WTC11 (cell line): ENCODE measurements around the gene MACROD2. TPM values are rescaled to one million over a fixed set of nuclear protein-coding genes. Genes with fewer than 3 reads are reported as not detected.

Source experiments
- ATAC-seq: fragments of 200-7000 bp; cut with Tn5 transposase; 2 replicates; pipeline ENCODE4 v1.10.0; 2021; ENCODE audit warnings: mild to moderate bottlenecking, moderate library complexity
- CTCF ChIA-PET: fragments of 300-600 bp; sonication (Branson Sonifier 250); formaldehyde crosslinking; loops from one replicate; lab custom pipeline; 2021; ENCODE audit warnings: antibody characterized with exemption; lab: Charles Lee
- POLR2A ChIA-PET: fragments of 350-600 bp; sonication (Branson Sonifier 250); formaldehyde crosslinking; loops from one replicate; lab custom pipeline; 2021; ENCODE audit warnings: antibody characterized with exemption; lab: Charles Lee
- DNase-seq: peaks from one replicate; pipeline ENCODE4 v3.0.0; 2021; ENCODE audit warnings: low spot score
- H3K27ac Mint-ChIP-seq: 2 replicates; pipeline ENCODE4 v1.8.0; 2021; ENCODE audit warnings: mixed read lengths
- H3K27me3 Mint-ChIP-seq: 2 replicates; pipeline ENCODE4 v1.8.0; 2021; ENCODE audit warnings: low read depth, mild to moderate bottlenecking, moderate library complexity, mixed read lengths
- H3K36me3 Mint-ChIP-seq: 2 replicates; pipeline ENCODE4 v1.8.0; 2021; ENCODE audit warnings: mixed read lengths
- H3K4me1 Mint-ChIP-seq: 2 replicates; pipeline ENCODE4 v1.8.0; 2022; ENCODE audit warnings: mixed read lengths
- H3K4me3 Mint-ChIP-seq: 2 replicates; pipeline ENCODE4 v1.8.0; 2021; ENCODE audit warnings: mild to moderate bottlenecking, moderate library complexity, mixed read lengths
- H3K9me3 Mint-ChIP-seq: 2 replicates; pipeline ENCODE4 v1.8.0; 2021; ENCODE audit warnings: mixed read lengths
- AR ChIP-seq: fragments of 250-450 bp; sonication (Bioruptor Pico); IDR thresholded peaks from 2 replicates; pipeline ENCODE4 v1.9.0; 2021; ENCODE audit warnings: mild to moderate bottlenecking
- ARID4B ChIP-seq: sonication (generic); formaldehyde crosslinking; IDR thresholded peaks from 2 replicates; pipeline ENCODE4 v1.8.0; 2023; ENCODE audit warnings: missing genetic modification reagents, mild to moderate bottlenecking, borderline replicate concordance
- ATF1 ChIP-seq: sonication (generic); formaldehyde crosslinking; IDR thresholded peaks from 2 replicates; pipeline ENCODE4 v1.8.1; 2023; ENCODE audit warnings: mild to moderate bottlenecking, moderate library complexity, missing genetic modification reagents
- EMX1 ChIP-seq: fragments of 250-450 bp; sonication (Bioruptor Pico); IDR thresholded peaks from 2 replicates; pipeline ENCODE4 v1.8.0; 2021; ENCODE audit warnings: mild to moderate bottlenecking
- ERG ChIP-seq: fragments of 250-450 bp; sonication (Bioruptor Pico); IDR thresholded peaks from 2 replicates; pipeline ENCODE4 v1.8.0; 2021; ENCODE audit warnings: mild to moderate bottlenecking
- ETV6 ChIP-seq: sonication (generic); formaldehyde crosslinking; IDR thresholded peaks from 2 replicates; pipeline ENCODE4 v1.8.1; 2022; ENCODE audit warnings: mild to moderate bottlenecking, missing genetic modification reagents
- IRF1 ChIP-seq: sonication (generic); formaldehyde crosslinking; IDR thresholded peaks from 2 replicates; pipeline ENCODE4 v1.8.0; 2023; ENCODE audit warnings: missing genetic modification reagents
- MLX ChIP-seq: sonication (generic); formaldehyde crosslinking; IDR thresholded peaks from 2 replicates; pipeline ENCODE4 v1.8.1; 2023; ENCODE audit warnings: mild to moderate bottlenecking, missing genetic modification reagents, moderate library complexity
- MYBL2 ChIP-seq: sonication (generic); formaldehyde crosslinking; IDR thresholded peaks from 2 replicates; pipeline ENCODE4 v1.8.1; 2023; ENCODE audit warnings: mild to moderate bottlenecking, moderate library complexity, missing genetic modification reagents
- PRRX2 ChIP-seq: fragments of 250-450 bp; sonication (Bioruptor Pico); IDR thresholded peaks from 2 replicates; pipeline ENCODE4 v1.8.0; 2021; ENCODE audit warnings: mild to moderate bottlenecking
- ZBTB21 ChIP-seq: sonication (generic); formaldehyde crosslinking; IDR thresholded peaks from 2 replicates; pipeline ENCODE4 v1.8.1; 2023; ENCODE audit warnings: mild to moderate bottlenecking, missing genetic modification reagents, borderline replicate concordance
- ZBTB43 ChIP-seq: sonication (generic); formaldehyde crosslinking; IDR thresholded peaks from 2 replicates; pipeline ENCODE4 v1.8.1; 2023; ENCODE audit warnings: mild to moderate bottlenecking, missing genetic modification reagents
- ZNF121 ChIP-seq: sonication (generic); formaldehyde crosslinking; IDR thresholded peaks from 2 replicates; pipeline ENCODE4 v1.8.0; 2023; ENCODE audit warnings: missing genetic modification reagents
- ZNF423 ChIP-seq: fragments of 250-450 bp; sonication (Bioruptor Pico); IDR thresholded peaks from 2 replicates; pipeline ENCODE4 v2.1.2; 2022; ENCODE audit warnings: mild to moderate bottlenecking, moderate library complexity
- ZNF671 ChIP-seq: fragments of 250-450 bp; sonication (Bioruptor Pico); IDR thresholded peaks from 2 replicates; pipeline ENCODE4 v1.8.0; 2021; ENCODE audit warnings: mild to moderate bottlenecking
- total RNA-seq: library from RNA; stranded (reverse); gene quantifications from 3 replicates; pipeline ENCODE4 v1.2.3, GENCODE V29; 2021

The MACROD2 gene
- total RNA-seq, 1 experiment from 2014 or later, result 4.1 TPM

- Mint-ChIP-seq H3K9me3 (peaks cover 8% of the 10 kb centered on the region), H3K4me3 (no peak overlapping the region), H3K27ac (no peak overlapping the region), H3K4me1 (no peaks in the 10 kb centered on the region), H3K36me3 (no peaks in the 10 kb centered on the region), H3K27me3 (no peaks in the 10 kb centered on the region)
- ATAC-seq, result no peak
- ChIA-PET POLR2A (no interaction called here), CTCF (interaction anchor here (0.9 kb wide), 1 partner anchor 360 kb away, joined by 3 read pairs; no protein-coding TSS in a partner anchor)
- no peak for DNase-seq
- TF ChIP-seq ETV6 (CRISPR knock-in tag) (no peak), ZBTB43 (CRISPR knock-in tag) (no peak), EMX1 (no peak), AR (no peak), ARID4B (CRISPR knock-in tag) (no peak), ATF1 (CRISPR knock-in tag) (no peak), ZNF423 (CRISPR knock-in tag) (no peak), ZNF671 (no peak), ZNF121 (CRISPR knock-in tag) (no peak), ZBTB21 (no peak), MLX (no peak), IRF1 (CRISPR knock-in tag) (no peak), ERG (no peak), MYBL2 (CRISPR knock-in tag) (no peak), PRRX2 (CRISPR knock-in tag) (no peak)
- TF ChIP-seq, all 79 proteins: peak for 0
Measured at GRCh38 chr20:14553774-14554534, 558.6 kb downstream of the MACROD2 start.
